D721Med (cell line): ENCODE data around the gene SLC38A10.

Experiments used
- DNase-seq: peaks from one replicate; pipeline ENCODE4 v3.0.0; 2011; ENCODE audit warnings: low spot score; ENCODE audit not compliant: insufficient read length
- FAIRE-seq: peaks from 2 replicates; lab custom pipeline; 2011; peaks lifted over from hg19 to GRCh38; lab: Jason Lieb, UNC
- CTCF ChIP-seq: IDR thresholded peaks from 2 replicates; pipeline ENCODE4 v1.5.1; 2012; ENCODE audit warnings: mild to moderate bottlenecking, control low read depth; ENCODE audit not compliant: insufficient read depth; ENCODE audit errors: missing control alignments

Gene SLC38A10

DNA sequence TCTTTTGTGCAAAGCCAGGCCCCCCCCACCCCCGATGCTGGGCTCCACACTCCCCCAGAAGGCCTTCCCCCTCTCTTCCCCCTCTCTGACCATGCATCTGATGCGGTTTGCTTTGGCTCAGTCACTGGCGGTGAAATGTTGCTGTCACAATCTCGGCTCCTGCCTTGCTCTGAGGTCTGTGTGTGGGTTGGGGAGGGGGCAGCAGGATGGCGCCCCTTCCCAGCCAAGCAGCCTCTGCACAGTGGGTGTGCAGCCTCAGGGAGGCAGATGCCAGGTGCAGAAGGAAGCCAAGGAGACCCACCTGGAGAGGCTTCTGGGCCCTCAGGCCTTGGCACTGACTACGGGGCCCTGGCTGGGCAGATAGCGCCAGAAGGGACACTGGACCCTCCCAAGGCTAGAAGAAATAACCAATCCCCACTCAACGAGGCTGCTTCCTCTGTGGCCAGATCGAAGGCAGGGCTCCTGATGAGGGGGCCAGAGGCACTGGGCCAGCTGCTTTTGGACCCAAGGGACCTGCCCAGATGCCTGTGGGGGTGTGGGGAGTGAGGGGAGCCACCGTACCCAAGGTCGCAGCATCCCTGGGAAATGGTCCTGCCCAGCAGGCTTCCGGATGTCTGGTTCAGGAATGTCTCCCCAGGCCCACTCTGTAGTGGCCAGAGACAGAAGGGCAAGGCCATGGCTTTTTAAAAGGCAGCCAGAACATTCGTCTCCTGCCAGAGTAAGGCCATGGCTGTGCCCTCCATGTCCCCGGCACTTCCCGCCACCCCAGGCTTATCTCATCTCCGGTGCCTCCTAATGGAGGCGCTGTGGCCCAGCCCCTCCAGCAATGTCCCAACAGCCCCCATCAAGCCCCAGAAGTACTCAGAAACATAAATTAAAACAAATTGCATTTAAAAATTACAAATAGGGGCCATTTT lies 43.4 kb upstream of the SLC38A10 start:
- no peak for TF ChIP-seq CTCF
- DNase-seq (no peak), FAIRE-seq (no peak)

GRCh38 chr17:81337476-81337879 lies 42.4 kb upstream of the SLC38A10 start:
- FAIRE-seq: no peak
- TF ChIP-seq CTCF: no peak
- no peak for DNase-seq

- no peak for TF ChIP-seq CTCF
- DNase-seq (no peak), FAIRE-seq (no peak)
Measured at GRCh38 chr17:81336930-81337325, 41.8 kb upstream of the SLC38A10 start.

DNA sequence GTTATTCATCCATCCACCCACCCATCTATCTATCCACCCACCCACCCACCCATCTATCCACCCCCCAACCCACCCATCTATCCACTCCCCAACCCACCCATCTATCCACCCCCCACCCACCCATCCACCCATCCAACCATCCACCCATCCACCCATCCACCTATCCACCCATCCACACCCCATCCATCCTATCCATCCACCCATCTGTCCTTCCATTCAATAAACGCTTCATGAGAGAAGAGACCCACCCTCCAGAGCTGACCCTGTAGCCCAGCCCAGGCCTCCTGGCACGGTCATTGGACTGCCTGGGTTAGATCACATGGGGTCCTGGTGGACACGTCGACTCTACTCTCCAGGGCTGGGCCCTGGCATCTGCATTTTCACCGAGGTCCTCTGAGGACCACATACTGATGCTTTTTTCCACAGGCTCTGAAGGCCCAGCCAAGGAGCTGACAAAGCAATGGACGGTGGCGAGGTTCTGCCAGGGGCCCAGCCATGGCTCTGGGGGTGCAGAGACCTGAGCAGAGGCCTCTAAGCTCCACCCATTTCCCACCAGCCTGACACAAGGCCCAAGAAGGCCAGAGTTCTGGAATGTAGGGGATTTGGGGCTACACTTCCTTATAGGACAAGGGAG lies 41.3 kb upstream of the SLC38A10 start:
- no peak for FAIRE-seq
- TF ChIP-seq CTCF: no peak
- no peak for DNase-seq

- DNase-seq (no peak), FAIRE-seq (no peak)
- TF ChIP-seq CTCF: no peak
Measured at GRCh38 chr17:81335773-81336157, 40.7 kb upstream of the SLC38A10 start.

GRCh38 chr17:81334987-81335772 lies 40.1 kb upstream of the SLC38A10 start:
- TF ChIP-seq CTCF: no peak
- no peak for DNase-seq
- no peak for FAIRE-seq
